GM19023 (cell line): ENCODE results near the gene EXOC3L4.

Experiments used
- ATAC-seq: cut with Tn5 transposase; IDR thresholded peaks from one replicate; pipeline ENCODE4 v1.9.1; 2021; ENCODE audit warnings: mild to moderate bottlenecking, moderate library complexity; ENCODE audit not compliant: unreplicated experiment

Gene EXOC3L4

GRCh38 chr14:103090481-103091020, 4.0 kb upstream of the EXOC3L4 start:
- ATAC-seq: no peak

DNA sequence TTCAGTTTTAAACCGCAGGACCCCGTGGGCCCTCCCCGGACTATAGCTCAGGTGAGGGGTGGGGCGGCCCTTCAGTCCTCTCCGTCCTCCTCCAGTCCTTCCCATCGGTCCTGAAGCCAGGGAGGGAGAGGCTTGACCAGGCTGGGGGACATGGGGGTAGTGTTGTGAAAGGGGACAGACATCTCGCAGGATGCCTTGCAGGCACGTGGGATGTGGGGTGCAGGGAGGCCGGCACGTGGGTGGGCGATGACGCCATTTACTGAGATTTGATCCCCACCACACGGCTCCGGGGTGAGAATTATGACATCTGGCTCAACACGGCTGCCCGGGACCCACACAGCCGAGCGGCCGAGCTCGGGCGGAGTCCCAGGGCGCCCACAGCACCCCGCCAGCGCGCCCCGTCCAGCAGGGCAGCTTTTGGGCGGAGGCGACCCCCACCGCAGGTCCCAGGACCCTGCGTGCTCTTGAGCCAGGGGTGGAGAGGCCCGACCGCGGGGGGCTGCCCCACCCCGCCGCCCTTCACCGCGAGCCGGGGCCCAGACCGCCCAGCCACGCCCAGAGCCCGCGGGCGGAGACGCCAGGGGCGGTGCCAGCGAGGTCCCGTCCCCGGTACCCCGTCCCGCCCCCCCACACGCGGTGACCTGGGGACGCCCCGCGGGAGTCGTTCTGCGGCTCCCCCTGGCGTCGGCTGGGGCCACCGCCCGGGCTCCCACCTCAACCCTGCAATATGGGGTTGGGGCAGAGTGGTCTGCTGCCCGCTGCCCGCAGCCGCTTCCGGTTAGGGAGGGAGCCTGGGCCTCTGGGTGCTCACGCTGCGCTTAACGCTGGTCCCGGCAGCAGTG, 3.3 kb upstream of the EXOC3L4 start:
- peak; percentile 71 for ATAC-seq

DNA sequence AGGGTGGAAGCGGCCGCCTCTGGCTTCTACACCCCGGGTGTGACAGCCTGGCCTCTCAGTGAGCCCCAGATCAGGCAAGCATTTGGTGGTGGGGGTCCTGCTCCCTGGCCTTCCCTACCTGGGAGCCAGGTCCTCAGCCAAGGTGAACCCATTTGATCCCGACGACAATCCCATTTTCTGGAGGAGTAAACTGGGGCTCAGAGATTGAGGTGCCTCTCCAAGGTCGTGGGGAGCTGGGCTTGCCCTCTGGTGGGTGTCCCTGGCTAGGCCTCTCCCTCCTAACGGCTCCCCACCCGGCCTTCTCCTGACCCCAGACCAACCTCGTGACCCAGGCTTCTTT, 2.7 kb upstream of the EXOC3L4 start:
- no peak for ATAC-seq

- no peak for ATAC-seq
Measured at GRCh38 chr14:103093856-103094405, 594 bp upstream of the EXOC3L4 start.

DNA sequence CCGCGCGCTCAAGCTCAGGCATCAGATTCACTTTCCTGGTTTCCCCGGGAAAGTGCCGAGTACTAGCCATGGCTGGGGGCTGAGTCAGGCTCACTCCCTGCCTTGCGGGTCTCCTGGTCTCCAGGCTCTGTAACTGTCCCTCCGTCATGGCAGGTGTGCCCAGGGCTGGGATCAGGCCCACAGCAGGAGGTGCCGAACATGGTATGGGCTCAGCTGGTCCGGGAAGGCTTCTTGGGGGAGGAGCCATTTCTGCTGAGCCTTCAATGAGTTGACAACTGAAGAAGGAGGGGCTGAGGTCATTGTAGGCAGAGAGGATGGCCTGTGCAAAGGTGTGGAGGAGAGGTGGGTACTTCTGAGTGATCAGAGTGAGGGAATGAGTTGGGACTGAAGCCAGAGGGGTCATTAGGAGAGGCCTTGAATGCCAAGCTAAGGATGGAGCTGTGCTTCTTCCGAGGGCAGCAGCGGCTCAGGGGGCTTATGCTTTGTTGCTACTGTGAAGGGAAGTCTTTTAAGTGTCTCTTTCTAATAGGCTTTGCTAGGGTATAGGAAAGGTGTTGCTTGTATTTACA, 769 bp downstream of the EXOC3L4 start:
- no peak for ATAC-seq

GRCh38 chr14:103096387-103096786, 1.9 kb downstream of the EXOC3L4 start:
- ATAC-seq: no peak

DNA sequence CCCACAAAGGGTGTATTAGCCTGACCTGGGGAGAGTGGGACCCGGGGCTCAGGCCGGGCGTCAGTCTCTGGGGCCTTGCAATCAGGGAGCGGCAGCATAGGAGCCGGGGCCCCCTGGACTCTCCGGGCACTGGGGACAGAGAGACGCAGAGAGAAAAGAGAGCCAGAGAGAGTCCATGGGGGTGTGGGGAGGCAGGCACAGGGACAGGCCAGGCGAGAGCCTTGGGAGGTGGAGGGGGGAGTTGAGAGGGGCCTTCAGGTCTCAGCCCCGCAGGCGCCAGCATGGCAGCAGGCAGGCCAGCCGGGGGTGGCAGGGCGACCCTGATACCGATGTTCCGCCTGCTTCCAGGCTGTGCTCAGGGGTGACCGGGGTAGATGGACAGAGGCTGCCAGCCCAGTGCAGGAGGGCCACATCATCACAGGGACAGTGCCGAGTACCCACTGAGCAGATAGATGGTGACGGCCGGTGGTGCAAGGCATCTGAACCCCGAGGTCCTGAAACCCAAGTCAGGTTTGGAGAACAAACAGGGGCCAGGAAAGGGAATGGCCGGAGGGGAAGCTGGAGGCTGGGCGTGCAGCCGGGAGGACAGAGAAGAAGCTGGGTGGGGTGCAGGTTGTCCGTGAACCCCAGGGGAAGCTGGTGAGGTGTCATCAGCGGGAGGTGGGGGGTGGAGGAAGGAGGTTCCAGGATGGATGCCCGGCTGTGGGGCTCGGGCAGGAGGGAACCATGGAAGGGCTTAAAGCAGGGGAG, 2.9 kb downstream of the EXOC3L4 start:
- no peak for ATAC-seq

DNA sequence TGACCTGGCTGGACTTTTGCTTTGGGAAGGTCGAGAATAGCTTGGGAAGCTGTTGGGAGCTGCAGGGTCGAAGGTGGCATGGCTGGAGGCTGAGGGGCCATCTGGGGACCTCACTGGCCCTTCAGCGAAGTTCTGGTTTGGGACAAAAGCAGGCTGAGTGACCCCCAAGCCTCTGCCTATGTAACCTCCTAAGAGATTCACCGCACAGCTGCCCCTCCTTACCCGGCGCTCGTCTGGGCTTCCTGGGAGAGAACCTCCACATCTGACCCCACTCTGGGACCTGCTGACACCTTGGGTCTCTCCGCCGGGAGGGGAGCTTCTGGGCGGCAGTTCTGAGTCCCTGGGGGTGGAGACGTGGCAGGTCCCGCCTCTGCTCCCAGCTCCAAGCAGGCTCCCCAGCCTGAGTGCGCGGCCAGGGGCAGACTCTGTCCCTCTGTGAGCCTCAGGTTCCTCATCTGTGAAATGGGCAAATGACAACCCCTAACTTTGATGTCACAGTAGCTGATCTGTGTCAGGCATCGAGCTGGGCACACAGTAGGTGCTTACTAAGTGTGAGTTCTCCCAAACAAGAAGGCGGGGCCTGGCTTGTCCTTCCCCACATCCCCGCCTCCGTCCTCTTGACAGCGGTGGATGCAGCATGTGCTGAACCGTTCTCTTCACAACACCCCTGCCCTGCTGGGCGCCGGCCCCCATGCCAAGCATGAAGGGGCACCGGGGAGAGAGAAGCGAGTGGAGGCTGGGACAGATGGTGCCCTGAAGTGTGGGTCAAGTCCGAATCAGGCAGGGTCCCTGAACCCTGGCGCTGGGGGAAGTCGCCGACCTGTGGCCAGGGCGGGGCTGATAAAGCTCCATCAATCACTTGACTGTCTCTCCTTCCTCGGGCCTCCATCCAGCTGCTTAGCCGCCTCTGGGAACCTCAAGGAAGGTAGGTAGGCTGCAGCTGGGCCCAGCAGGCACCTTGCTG, 3.8 kb downstream of the EXOC3L4 start:
- ATAC-seq: no peak

- ATAC-seq: no peak
Measured at GRCh38 chr14:103099081-103099732, 4.7 kb downstream of the EXOC3L4 start.

DNA sequence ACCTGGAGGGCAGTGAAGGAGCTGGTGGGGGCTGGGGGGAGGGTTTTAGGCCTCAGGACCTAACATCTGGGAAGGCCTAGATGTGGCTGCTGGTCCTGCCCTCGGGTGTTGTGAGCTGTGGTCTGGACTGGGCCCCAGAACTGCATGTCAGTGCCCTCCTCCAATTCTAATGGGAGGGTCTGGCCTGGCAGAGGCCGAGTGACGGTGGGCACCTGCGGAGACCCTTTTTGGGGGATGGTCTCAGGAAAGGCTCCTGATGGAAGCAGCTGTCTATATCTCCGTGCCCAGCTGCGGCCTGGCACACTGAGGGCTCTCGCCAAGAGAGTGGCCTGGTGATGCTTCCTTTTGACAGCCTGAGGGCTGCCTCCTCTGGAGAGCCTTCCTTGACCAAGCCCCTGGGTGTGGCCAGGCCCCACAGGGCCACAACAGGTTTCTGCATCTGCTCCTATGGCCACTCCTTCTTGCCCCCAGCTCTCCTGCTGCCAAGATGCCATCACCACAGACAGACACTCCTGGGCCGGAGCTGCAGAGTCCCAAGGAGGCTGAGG, 5.3 kb downstream of the EXOC3L4 start:
- no peak for ATAC-seq

GRCh38 chr14:103100281-103101121, 6.0 kb downstream of the EXOC3L4 start:
- ATAC-seq: no peak

- ATAC-seq: no peak
Measured at GRCh38 chr14:103101257-103101962, 6.9 kb downstream of the EXOC3L4 start.

DNA sequence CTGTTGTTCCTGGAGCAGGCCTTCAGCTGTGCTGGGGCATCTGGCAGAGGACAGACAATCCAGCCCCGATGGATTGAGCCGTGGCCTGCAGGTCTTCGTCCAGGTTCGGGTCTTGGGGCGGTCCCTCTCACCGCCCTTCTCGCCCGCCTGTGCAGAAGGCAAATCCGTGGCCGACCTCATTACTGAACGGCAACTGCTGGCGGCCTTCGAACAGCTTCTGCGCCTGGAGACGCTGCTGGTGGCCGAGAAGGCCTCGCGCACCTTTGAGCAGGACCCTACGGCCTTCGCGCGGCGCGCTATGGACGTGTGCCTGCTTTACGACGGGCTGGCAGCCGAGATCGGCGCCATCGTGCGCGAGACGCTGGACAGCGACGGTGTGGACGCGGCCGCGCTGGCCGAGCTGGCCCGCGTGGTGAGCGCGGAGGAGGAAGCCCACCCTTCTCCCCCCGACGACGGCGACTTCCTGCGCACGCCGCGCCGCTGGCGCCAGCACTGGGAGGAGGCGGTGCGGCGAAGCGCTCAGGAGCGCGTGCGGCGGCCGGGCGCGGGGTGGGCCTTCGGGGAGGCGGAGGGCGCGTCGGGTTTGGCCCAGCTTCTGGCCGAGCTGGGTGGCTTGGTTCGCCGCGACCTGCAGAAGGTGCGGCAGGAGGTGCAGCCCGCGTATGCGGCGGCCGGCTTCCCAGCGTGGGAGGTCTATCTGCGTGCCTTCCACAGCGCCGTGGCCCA, 7.6 kb downstream of the EXOC3L4 start:
- ATAC-seq: no peak

DNA sequence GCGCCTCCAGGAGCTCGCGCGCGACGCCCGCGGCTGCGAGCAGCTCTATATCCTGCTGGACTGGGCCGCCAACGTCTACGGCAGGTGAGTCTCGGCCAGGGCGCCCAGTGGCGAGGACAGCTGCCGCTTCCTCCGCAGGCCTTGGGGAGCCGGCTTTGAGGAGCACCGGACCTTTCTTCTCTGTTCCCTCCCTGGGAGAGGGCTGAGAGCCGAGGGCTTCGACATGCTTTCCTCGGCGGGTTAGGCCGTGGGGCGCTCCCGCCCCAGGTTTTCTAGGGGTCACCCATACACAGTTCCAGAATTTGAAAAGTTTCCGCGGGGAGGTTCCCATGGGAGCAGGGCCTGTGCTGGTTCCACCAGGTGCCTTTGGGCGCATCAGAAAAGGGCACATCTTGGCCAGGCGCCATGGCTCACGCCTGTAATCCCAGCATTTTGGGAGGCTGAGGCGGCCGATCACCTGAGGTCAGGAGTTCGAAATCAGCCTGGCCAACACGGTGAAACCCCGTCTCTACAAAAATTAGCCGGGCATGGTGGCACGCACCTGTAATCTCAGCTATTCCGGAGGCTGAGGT, 8.2 kb downstream of the EXOC3L4 start:
- ATAC-seq: no peak

DNA sequence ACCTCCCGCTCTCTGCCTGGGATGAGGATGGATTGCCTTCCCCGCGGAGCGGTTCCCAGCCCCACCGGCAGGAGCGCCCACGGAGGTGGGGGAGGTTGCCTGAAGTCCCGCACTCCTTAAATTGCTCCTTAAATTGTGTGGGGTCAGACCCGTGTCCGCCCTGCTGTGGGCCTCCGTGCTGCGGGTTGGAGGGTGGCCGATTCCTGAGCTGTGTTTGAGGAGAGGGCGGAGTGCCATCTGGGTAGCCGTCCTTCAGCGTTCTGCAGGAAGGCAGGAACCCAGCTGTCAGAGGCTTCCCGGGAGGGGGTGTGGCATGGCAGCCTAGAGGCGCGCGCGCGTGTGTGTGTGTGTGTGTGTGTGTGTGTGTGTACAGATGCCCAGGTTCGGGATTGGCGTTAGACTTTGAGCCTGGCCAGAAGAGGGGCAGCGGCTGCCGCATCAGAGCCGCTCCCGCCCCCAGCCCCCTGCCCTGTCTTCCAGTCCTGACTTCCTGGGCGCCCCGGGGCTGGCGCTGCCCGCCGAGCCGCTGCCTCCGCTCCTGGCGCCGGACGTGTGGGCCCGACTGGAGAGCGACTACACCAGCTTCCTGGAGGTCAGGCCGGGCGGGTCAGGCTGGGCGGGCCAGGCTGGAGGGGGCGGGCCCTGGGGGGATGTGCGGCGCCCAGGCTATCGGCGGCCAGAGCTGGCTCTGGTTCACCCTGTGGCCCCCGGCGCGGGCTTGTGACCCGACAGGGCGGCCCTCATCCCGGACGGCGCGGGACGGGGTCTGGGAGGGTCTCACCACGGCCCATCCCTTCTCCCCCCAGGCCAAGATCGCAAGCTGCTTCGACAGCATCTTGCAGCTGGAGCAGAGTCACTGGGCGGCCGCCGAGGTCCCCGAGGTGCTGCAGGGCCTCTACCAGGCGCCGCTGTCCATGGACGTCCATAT, 9.2 kb downstream of the EXOC3L4 start:
- no peak for ATAC-seq

DNA sequence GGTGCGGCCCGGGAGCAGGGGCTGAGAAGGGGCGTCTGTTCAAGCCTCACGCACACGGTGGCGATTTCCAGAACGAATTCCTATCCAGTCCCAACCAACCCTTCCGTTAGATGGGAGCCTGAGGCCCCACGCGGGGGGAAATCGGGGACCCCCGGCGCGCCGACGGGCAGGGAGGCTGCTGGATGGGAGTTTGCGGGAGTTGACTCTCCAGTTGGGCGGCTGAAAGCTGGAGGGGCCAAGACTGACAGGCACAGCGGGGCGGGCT, 9.8 kb downstream of the EXOC3L4 start:
- no peak for ATAC-seq
